GM12878 (cell line): ENCODE results near the gene GRAMD2B. TPM values are rescaled to one million over a fixed set of nuclear protein-coding genes. Genes with fewer than 3 reads are reported as not detected.

ENCODE experiments used
- BCL11A ChIP-seq: IDR thresholded peaks from 2 replicates; pipeline ENCODE4 v1.6.1; 2011; ENCODE audit warnings: low read depth, low read length
- CBFB ChIP-seq: IDR thresholded peaks from 2 replicates; pipeline ENCODE4 v1.6.1; 2016; ENCODE audit warnings: antibody characterized with exemption, low read depth
- EP300 ChIP-seq, 2 experiments: fragments of 150-350 bp in 1 of 2; IDR thresholded peaks; 2 replicates each; pipeline ENCODE4 v1.6.1; 2011 to 2012; ENCODE audit warnings: low read depth in 2 of 2, low read length in 2 of 2, borderline replicate concordance in 1 of 2, improper control_type of control experiment in 1 of 2, inconsistent platforms in 1 of 2; ENCODE audit not compliant: control insufficient read depth in 1 of 2
- ESRRA ChIP-seq: IDR thresholded peaks from 2 replicates; pipeline ENCODE4 v1.6.1; 2012; ENCODE audit warnings: mild to moderate bottlenecking, low read length, improper control_type of control experiment
- NBN ChIP-seq: fragments of 450-650 bp; IDR thresholded peaks from 2 replicates; pipeline ENCODE4 v1.6.1; 2016
- NFIC ChIP-seq: IDR thresholded peaks from 2 replicates; pipeline ENCODE4 v1.6.1; 2012; ENCODE audit warnings: low read depth, mild to moderate bottlenecking, inconsistent platforms, low read length, moderate library complexity
- NFXL1 ChIP-seq: fragments of 450-650 bp; IDR thresholded peaks from 2 replicates; pipeline ENCODE4 v1.6.1; 2017; ENCODE audit warnings: antibody characterized with exemption, mild to moderate bottlenecking, borderline replicate concordance
- NFYA ChIP-seq: IDR thresholded peaks from 2 replicates; pipeline ENCODE4 v1.6.1; 2011; ENCODE audit warnings: low read depth, mild to moderate bottlenecking, low read length, improper control_type of control experiment, borderline replicate concordance
- NR2F1 ChIP-seq: fragments of 450-650 bp; conservative IDR thresholded peaks from 2 replicates; pipeline ENCODE4 v1.6.1; 2017; ENCODE audit warnings: mild to moderate bottlenecking
- POLR2AphosphoS2 ChIP-seq: IDR thresholded peaks from 2 replicates; pipeline ENCODE4 v1.6.1; 2011; ENCODE audit warnings: low read depth, mild to moderate bottlenecking, low read length, improper control_type of control experiment, moderate library complexity
- RELA ChIP-seq: fragments of 450-650 bp; IDR thresholded peaks from 2 replicates; pipeline ENCODE4 v1.8.0; 2014; ENCODE audit warnings: borderline replicate concordance; ENCODE audit not compliant: partially characterized antibody
- SIN3A ChIP-seq: IDR thresholded peaks from 2 replicates; pipeline ENCODE4 v1.6.1; 2012; ENCODE audit warnings: low read depth, low read length, improper control_type of control experiment
- SMAD5 ChIP-seq: IDR thresholded peaks from 2 replicates; pipeline ENCODE4 v1.6.1; 2016; ENCODE audit warnings: antibody characterized with exemption, low read depth
- SMC3 ChIP-seq: IDR thresholded peaks from 2 replicates; pipeline ENCODE4 v1.6.1; 2011; ENCODE audit warnings: low read length, improper control_type of control experiment, borderline replicate concordance
- TCF7 ChIP-seq: IDR thresholded peaks from 2 replicates; pipeline ENCODE4 v1.6.1; 2014; ENCODE audit warnings: antibody characterized with exemption, borderline replicate concordance
- YY1 ChIP-seq: IDR thresholded peaks from 2 replicates; pipeline ENCODE4 v1.6.1; 2011; ENCODE audit warnings: low read depth, mild to moderate bottlenecking, low read length
- ZNF217 ChIP-seq: fragments of 450-650 bp; IDR thresholded peaks from 2 replicates; pipeline ENCODE4 v1.6.1; 2017; ENCODE audit warnings: antibody characterized with exemption, mild to moderate bottlenecking
- ZNF622 ChIP-seq: fragments of 450-650 bp; IDR thresholded peaks from 2 replicates; pipeline ENCODE4 v1.6.1; 2017; ENCODE audit warnings: mild to moderate bottlenecking, inconsistent platforms
- ZZZ3 ChIP-seq: IDR thresholded peaks from 2 replicates; pipeline ENCODE4 v1.6.1; 2011; ENCODE audit warnings: low read depth; ENCODE audit not compliant: control insufficient read depth, insufficient read length
- polyA plus RNA-seq, 11 experiments: library from polyadenylated mRNA; depleted of rRNA in 4 of 11; unstranded in 6 of 11; stranded (reverse) in 5 of 11; fragments of >200 nt; fragmentation: Nextera tagmentation in 4 of 11; fragmentation: Illumina TruSeq in 1 of 11; extraction: Ambion mirVana in 4 of 11; extraction: Trizol in 1 of 11; gene quantifications; 1 replicate in 1 of 11; 2 replicates in 10 of 11; pipeline versions ENCODE4 v1.2.1 to v1.2.3, GENCODE V29; 2011 to 2016; ENCODE audit warnings: inconsistent platforms in 2 of 11, missing spikeins in 2 of 11, low read depth in 1 of 11
- total RNA-seq, 4 experiments: library from RNA; depleted of rRNA in 3 of 4; stranded (reverse); fragments of >200 nt in 3 of 4; fragmentation: Illumina TruSeq in 1 of 4; extraction: Trizol in 1 of 4; gene quantifications; 2 replicates each; pipeline versions ENCODE4 v1.2.1 to v1.2.3, GENCODE V29; 2013 to 2021
- TF ChIP-seq, protein P1 (sequence below): IDR thresholded peaks from 2 replicates; pipeline ENCODE4 v1.6.1; 2011; ENCODE audit warnings: borderline replicate concordance, low read depth, mild to moderate bottlenecking, moderate library complexity, mixed read lengths, low read length; ENCODE audit not compliant: insufficient read depth; ENCODE audit errors: extremely low read length
- TF ChIP-seq, protein P2 (sequence below): fragments of 450-650 bp; IDR thresholded peaks from 2 replicates; pipeline ENCODE4 v1.6.1; 2017; ENCODE audit warnings: antibody characterized with exemption, mild to moderate bottlenecking, moderate library complexity
- TF ChIP-seq, protein P3 (sequence below): IDR thresholded peaks from 2 replicates; pipeline ENCODE4 v1.6.1; 2012; ENCODE audit warnings: low read depth, low read length, improper control_type of control experiment
- TF ChIP-seq, protein P4 (sequence below): fragments of 450-650 bp; IDR thresholded peaks from 2 replicates; pipeline ENCODE4 v1.6.1; 2017; ENCODE audit warnings: borderline replicate concordance

GRAMD2B gene
- total and polyA plus RNA-seq, 10 of the 15 experiments (the other 5 are each of a cell fraction or from before 2014, with no cell fraction given), result 1.9 to 21.5 (median 8.4) TPM

DNA sequence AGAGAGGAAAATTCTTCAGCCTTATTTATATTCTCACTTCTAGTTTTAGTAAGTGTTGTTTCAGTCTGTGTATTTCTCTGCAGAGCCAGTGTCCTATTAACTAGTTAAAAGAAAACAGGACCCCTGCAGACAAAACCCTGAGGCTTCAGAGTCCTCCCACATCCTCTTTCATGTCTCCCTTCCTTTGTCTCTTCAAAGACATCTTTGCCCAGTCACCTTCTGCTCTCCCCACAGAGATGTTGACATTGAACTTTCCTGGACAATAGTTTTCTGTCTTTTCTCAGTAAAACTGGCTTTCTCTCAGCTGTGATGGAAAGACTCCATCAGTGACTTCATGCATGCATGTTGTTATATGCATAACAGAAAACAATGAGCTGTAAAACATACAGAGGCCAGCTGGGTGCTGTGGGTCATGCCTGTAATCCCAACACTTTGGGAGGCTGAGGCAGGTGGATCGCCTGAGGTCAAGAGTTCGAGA is 20.2 kb downstream of the GRAMD2B start (continued):
- TF ChIP-seq NR2F1 (peak; percentile 55), SMAD5 (no peak), NFIC (peak; percentile 90), YY1 (no peak), BCL11A (peak; percentile 63; the same call in 1 of the 2 replicates), NFXL1 (no peak), EP300 (IDR thresholded peaks at IDR 0.05; ENCODE audit: borderline replicate concordance in 1 of 2, control insufficient read depth in 1 of 2, low read depth in 2 of 2, low read length in 2 of 2) (peak; percentile 79 to 86; a peak in 3 of 4 replicates), CBFB (no peak), NBN (0 out of 2 replicates have a peak, but pooled peaks have one; percentile 71), SIN3A (no peak), RELA (no peak), ESRRA (no peak), NFYA (no peak), ZNF217 (peak; percentile 82; the same call in 1 of the 2 replicates), TCF7 (peak; percentile 78), ZZZ3 (no peak), SMC3 (no peak), POLR2AphosphoS2 (no peak), ZNF622 (no peak)
- TF ChIP-seq, protein P1, sequence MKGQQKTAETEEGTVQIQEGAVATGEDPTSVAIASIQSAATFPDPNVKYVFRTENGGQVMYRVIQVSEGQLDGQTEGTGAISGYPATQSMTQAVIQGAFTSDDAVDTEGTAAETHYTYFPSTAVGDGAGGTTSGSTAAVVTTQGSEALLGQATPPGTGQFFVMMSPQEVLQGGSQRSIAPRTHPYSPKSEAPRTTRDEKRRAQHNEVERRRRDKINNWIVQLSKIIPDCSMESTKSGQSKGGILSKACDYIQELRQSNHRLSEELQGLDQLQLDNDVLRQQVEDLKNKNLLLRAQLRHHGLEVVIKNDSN, result no peak
- TF ChIP-seq, protein P2, sequence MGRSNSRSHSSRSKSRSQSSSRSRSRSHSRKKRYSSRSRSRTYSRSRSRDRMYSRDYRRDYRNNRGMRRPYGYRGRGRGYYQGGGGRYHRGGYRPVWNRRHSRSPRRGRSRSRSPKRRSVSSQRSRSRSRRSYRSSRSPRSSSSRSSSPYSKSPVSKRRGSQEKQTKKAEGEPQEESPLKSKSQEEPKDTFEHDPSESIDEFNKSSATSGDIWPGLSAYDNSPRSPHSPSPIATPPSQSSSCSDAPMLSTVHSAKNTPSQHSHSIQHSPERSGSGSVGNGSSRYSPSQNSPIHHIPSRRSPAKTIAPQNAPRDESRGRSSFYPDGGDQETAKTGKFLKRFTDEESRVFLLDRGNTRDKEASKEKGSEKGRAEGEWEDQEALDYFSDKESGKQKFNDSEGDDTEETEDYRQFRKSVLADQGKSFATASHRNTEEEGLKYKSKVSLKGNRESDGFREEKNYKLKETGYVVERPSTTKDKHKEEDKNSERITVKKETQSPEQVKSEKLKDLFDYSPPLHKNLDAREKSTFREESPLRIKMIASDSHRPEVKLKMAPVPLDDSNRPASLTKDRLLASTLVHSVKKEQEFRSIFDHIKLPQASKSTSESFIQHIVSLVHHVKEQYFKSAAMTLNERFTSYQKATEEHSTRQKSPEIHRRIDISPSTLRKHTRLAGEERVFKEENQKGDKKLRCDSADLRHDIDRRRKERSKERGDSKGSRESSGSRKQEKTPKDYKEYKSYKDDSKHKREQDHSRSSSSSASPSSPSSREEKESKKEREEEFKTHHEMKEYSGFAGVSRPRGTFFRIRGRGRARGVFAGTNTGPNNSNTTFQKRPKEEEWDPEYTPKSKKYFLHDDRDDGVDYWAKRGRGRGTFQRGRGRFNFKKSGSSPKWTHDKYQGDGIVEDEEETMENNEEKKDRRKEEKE, result no peak
- TF ChIP-seq, protein P3, sequence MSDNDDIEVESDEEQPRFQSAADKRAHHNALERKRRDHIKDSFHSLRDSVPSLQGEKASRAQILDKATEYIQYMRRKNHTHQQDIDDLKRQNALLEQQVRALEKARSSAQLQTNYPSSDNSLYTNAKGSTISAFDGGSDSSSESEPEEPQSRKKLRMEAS, result no peak
- TF ChIP-seq, protein P4, sequence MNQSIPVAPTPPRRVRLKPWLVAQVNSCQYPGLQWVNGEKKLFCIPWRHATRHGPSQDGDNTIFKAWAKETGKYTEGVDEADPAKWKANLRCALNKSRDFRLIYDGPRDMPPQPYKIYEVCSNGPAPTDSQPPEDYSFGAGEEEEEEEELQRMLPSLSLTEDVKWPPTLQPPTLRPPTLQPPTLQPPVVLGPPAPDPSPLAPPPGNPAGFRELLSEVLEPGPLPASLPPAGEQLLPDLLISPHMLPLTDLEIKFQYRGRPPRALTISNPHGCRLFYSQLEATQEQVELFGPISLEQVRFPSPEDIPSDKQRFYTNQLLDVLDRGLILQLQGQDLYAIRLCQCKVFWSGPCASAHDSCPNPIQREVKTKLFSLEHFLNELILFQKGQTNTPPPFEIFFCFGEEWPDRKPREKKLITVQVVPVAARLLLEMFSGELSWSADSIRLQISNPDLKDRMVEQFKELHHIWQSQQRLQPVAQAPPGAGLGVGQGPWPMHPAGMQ, result no peak
